Stimulated activated naive CD4-positive, alpha-beta T cell treated with Interleukin-2 at 50 U/mL for 16 hours (primary cell): ENCODE data around the gene MTURN.

Experiments used
- DNase-seq: peaks from one replicate; lab custom pipeline; 2025; lab: John Stamatoyannopoulos, UW

MTURN gene

DNA sequence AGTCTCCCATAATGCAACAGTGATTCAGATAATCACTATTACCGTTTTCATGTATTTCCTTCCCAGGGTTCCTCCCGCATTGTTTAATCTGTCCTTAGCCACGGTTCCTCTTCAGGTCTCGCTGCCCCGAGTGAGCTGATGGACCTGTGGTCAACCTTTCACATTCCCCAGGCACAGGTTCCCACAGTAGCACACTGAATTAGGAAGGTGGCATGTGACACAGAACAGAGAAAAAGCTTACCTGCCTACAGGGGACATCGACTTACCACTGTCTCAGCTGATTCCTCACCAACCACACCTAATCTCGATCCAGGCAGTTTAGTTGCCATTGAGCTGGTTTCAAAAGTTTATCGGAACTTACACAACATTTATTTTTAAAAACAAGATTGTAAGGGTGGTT lies 72.2 kb downstream of the MTURN start:
- no peak for DNase-seq

DNA sequence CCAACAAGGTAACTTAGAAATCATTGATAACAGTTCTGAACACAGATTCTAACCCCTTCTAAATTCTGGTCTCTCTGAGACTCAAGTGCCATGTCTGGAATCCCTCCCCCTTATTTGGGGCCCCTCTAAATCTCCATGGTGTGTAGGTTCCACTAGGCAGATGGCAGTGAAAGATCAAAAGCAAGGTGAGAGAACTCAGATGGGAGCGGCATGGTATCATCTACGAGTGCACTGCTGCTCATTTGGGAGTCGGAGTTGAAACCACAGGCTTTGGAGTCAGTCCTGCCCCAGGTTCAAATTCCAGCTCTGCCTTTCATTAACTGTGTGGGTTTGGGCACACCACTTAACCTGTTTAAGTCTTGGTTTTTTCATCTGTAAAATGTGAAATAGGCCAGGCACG lies 72.6 kb downstream of the MTURN start:
- no peak for DNase-seq

- DNase-seq: no peak
Measured at GRCh38 chr7:30209951-30210350, 75.2 kb downstream of the MTURN start.
